DND-41 (cell line): ENCODE results near the gene PRSS38.
A peak's percentile ranks its signal among the peaks of the same experiment; 100 is the strongest.

Experiments
- ATAC-seq: fragments of 200-7000 bp; cut with Tn5 transposase; 3 replicates; pipeline ENCODE4 v1.9.1; 2021; ENCODE audit warnings: low read depth; ENCODE audit not compliant: insufficient read depth
- DNase-seq: peaks from one replicate; pipeline ENCODE4 v3.0.0-alpha.2; 2020
- H2AFZ ChIP-seq: 2 replicates; pipeline ENCODE4 v1.6.0; 2012; ENCODE audit warnings: low read depth, low read length
- H3K27ac ChIP-seq: 2 replicates; pipeline ENCODE4 v1.5.1; 2012; ENCODE audit warnings: low read length, inconsistent platforms
- H3K27me3 ChIP-seq: fragments of 200-600 bp; sonication (generic); 2 replicates; pipeline ENCODE4 v1.6.0; 2012; ENCODE audit warnings: low read length, mild to moderate bottlenecking, inconsistent platforms; ENCODE audit not compliant: insufficient read depth, poor library complexity
- H3K36me3 ChIP-seq: 2 replicates; pipeline ENCODE4 v1.5.1; 2012; ENCODE audit warnings: low read length, inconsistent platforms; ENCODE audit not compliant: insufficient read depth
- H3K4me1 ChIP-seq: 2 replicates; pipeline ENCODE4 v1.5.1; 2012; ENCODE audit warnings: mild to moderate bottlenecking, low read length; ENCODE audit not compliant: insufficient read depth
- H3K4me2 ChIP-seq: 2 replicates; pipeline ENCODE4 v1.6.0; 2012; ENCODE audit warnings: mild to moderate bottlenecking, moderate library complexity, low read length, inconsistent platforms; ENCODE audit not compliant: insufficient read depth
- H3K4me3 ChIP-seq, 2 experiments: fragments of 200-600 bp in 1 of 2; shearing (Covaris generic) in 1 of 2; 2 replicates each; pipeline ENCODE4 v1.5.1; 2012 to 2016; ENCODE audit warnings: inconsistent platforms in 2 of 2, low read length in 2 of 2, mild to moderate bottlenecking in 2 of 2, low read depth in 1 of 2, moderate library complexity in 1 of 2
- H3K79me2 ChIP-seq: 2 replicates; pipeline ENCODE4 v1.6.0; 2012; ENCODE audit warnings: low read length, inconsistent platforms; ENCODE audit not compliant: insufficient read depth
- H3K9ac ChIP-seq: 2 replicates; pipeline ENCODE4 v1.6.0; 2012; ENCODE audit warnings: low read depth, mild to moderate bottlenecking, inconsistent platforms, low read length, moderate library complexity
- H3K9me3 ChIP-seq: 2 replicates; pipeline ENCODE4 v1.5.1; 2012; ENCODE audit warnings: low read length, moderate library complexity, mild to moderate bottlenecking, inconsistent platforms; ENCODE audit not compliant: insufficient read depth, severe bottlenecking
- H4K20me1 ChIP-seq: 2 replicates; pipeline ENCODE4 v1.6.0; 2012; ENCODE audit warnings: low read length; ENCODE audit not compliant: insufficient read depth
- CTCF ChIP-seq: IDR thresholded peaks from 2 replicates; pipeline ENCODE4 v1.5.1; 2012; ENCODE audit warnings: borderline replicate concordance, low read length, moderate library complexity, mild to moderate bottlenecking; ENCODE audit not compliant: poor library complexity, severe bottlenecking; ENCODE audit errors: extremely low read depth
- EZH2 ChIP-seq: IDR thresholded peaks from 3 replicates; pipeline ENCODE4 v1.6.1; 2012; ENCODE audit warnings: borderline replicate concordance, low read depth, mild to moderate bottlenecking, moderate library complexity, low read length, inconsistent platforms; ENCODE audit not compliant: severe bottlenecking

Gene PRSS38

GRCh38 chr1:227815468-227816409 is at the start of gene PRSS38:
Gene PRSS38, plus strand, starts transcription at chr1:227815675. Its CDS starts 42 bp downstream, at chr1:227815717.
- Histone ChIP-seq H3K4me2 (no peak within 1 kb of the TSS), H3K79me2 (no peaks in the 10 kb centered on the region), H3K9me3 (peaks cover 22% of the 10 kb centered on the region), H3K36me3 (no peaks in the 10 kb centered on the region), H3K4me1 (no peaks in the 10 kb centered on the region), H3K27me3 (no peaks in the 10 kb centered on the region), H3K4me3 (no peak within 1 kb of the TSS), H3K9ac (no peak within 1 kb of the TSS), H3K27ac (no peak within 1 kb of the TSS), H2AFZ (no peak within 1 kb of the TSS), H4K20me1 (no peaks in the 10 kb centered on the region)
- no peak for TF ChIP-seq EZH2
- no peak for TF ChIP-seq CTCF
- ATAC-seq: no peak
- DNase-seq: no peak

- Histone ChIP-seq H3K36me3 (peaks cover 87% of the 10 kb centered on the region), H3K27me3 (no peaks in the 10 kb centered on the region), H4K20me1 (peaks cover 37% of the 10 kb centered on the region), H3K27ac (no peak overlapping the region; the same call in 1 of the 2 replicates), H3K4me2 (no peak overlapping the region), H3K4me3 (no peak overlapping the region), H2AFZ (no peak overlapping the region), H3K4me1 (peaks cover 13% of the 10 kb centered on the region), H3K9ac (no peak overlapping the region), H3K79me2 (peaks cover 7% of the 10 kb centered on the region), H3K9me3 (no peaks in the 10 kb centered on the region)
- peak; percentile 55 for DNase-seq
- TF ChIP-seq EZH2 (no peak), CTCF (no peak)
- peak; percentile 35 for ATAC-seq
Observed at GRCh38 chr1:227766015-227766634, 49.4 kb upstream of the PRSS38 start.

GRCh38 chr1:227766653-227767277 is 48.7 kb upstream of the PRSS38 start:
- Histone ChIP-seq H3K9ac (no peak overlapping the region), H3K9me3 (no peaks in the 10 kb centered on the region), H3K27ac (no peak overlapping the region), H3K4me3 (no peak overlapping the region), H2AFZ (no peak overlapping the region), H3K4me1 (peaks cover 13% of the 10 kb centered on the region), H3K27me3 (no peaks in the 10 kb centered on the region), H4K20me1 (peaks cover 34% of the 10 kb centered on the region), H3K36me3 (peaks cover 83% of the 10 kb centered on the region), H3K79me2 (peaks cover 7% of the 10 kb centered on the region), H3K4me2 (no peak overlapping the region)
- ATAC-seq (no peak), DNase-seq (no peak)
- no peak for TF ChIP-seq CTCF
- TF ChIP-seq EZH2: no peak
